Activated CD4-positive, CD25-positive, alpha-beta regulatory T cell treated with anti-CD3 and anti-CD28 coated beads, Interleukin-2, amount 50 U/mL, for 72 hours (primary cell): ENCODE measurements around the gene SYNDIG1L.
"Not testable (repeated sequence)": the region's sequence is repeated elsewhere in the genome, so short reads cannot be mapped to it uniquely, and the experiment has no call there.

Experiments used
- DNase-seq: peaks from one replicate; pipeline ENCODE4 v3.0.0; 2021

The SYNDIG1L gene

GRCh38 chr14:74426202-74426582 lies at the start of gene SYNDIG1L:
TSS of gene SYNDIG1L (minus strand) at chr14:74426210. CDS start at chr14:74409744, 16,466 bp downstream.
- no peak for DNase-seq

GRCh38 chr14:74475678-74476077 lies 49.7 kb upstream of the SYNDIG1L start:
- no peak for DNase-seq

- no peak for DNase-seq
Observed at GRCh38 chr14:74474376-74474775, 48.4 kb upstream of the SYNDIG1L start.

GRCh38 chr14:74472601-74473000 lies 46.6 kb upstream of the SYNDIG1L start:
- no peak for DNase-seq

- no peak for DNase-seq
Observed at GRCh38 chr14:74469548-74470518, 43.8 kb upstream of the SYNDIG1L start.

GRCh38 chr14:74468513-74468912 lies 42.5 kb upstream of the SYNDIG1L start:
- DNase-seq: no peak

GRCh38 chr14:74465335-74465734 lies 39.3 kb upstream of the SYNDIG1L start:
- no peak for DNase-seq

- DNase-seq: no peak
Observed at GRCh38 chr14:74464785-74465184, 38.8 kb upstream of the SYNDIG1L start.

GRCh38 chr14:74463697-74464096 lies 37.7 kb upstream of the SYNDIG1L start:
- no peak for DNase-seq

GRCh38 chr14:74462993-74463392 lies 37.0 kb upstream of the SYNDIG1L start:
- DNase-seq: no peak

- no peak for DNase-seq
Observed at GRCh38 chr14:74459976-74460375, 34.0 kb upstream of the SYNDIG1L start.

- DNase-seq: peak; percentile 35
Observed at GRCh38 chr14:74459289-74459946, 33.4 kb upstream of the SYNDIG1L start.

- no peak for DNase-seq
Observed at GRCh38 chr14:74457565-74457895, 31.5 kb upstream of the SYNDIG1L start.

- no peak for DNase-seq
Observed at GRCh38 chr14:74456684-74457564, 30.9 kb upstream of the SYNDIG1L start.

GRCh38 chr14:74454397-74454796 lies 28.4 kb upstream of the SYNDIG1L start:
- DNase-seq: not testable (repeated sequence)

GRCh38 chr14:74444866-74445265 lies 18.9 kb upstream of the SYNDIG1L start:
- no peak for DNase-seq

- DNase-seq: no peak
Observed at GRCh38 chr14:74442757-74443156, 16.7 kb upstream of the SYNDIG1L start.

GRCh38 chr14:74441113-74441512 lies 15.1 kb upstream of the SYNDIG1L start:
- DNase-seq: no peak

GRCh38 chr14:74438351-74438915 lies 12.4 kb upstream of the SYNDIG1L start:
- DNase-seq: no peak

- no peak for DNase-seq
Observed at GRCh38 chr14:74437496-74438053, 11.6 kb upstream of the SYNDIG1L start.

- DNase-seq: no peak
Observed at GRCh38 chr14:74434294-74434693, 8.3 kb upstream of the SYNDIG1L start.

- DNase-seq: no peak
Observed at GRCh38 chr14:74429991-74430390, 4.0 kb upstream of the SYNDIG1L start.
